NB4 (cell line): Measurements from ENCODE around the gene COL4A2.

Experiments
- MAX ChIP-seq: IDR thresholded peaks from 2 replicates; pipeline ENCODE4 v1.6.1; 2011; ENCODE audit warnings: low read depth, low read length
- MYC ChIP-seq: IDR thresholded peaks from 2 replicates; pipeline ENCODE4 v1.6.1; 2011; ENCODE audit warnings: low read depth, low read length
- POLR2A ChIP-seq: IDR thresholded peaks from 2 replicates; pipeline ENCODE4 v1.6.1; 2011; ENCODE audit warnings: mild to moderate bottlenecking; ENCODE audit not compliant: insufficient read length; ENCODE audit errors: extremely low read depth
- TF ChIP-seq, protein P1 (sequence below): IDR thresholded peaks from one replicate; pipeline ENCODE4 v1.5.1; 2012; ENCODE audit warnings: low read depth, low read length

- TF ChIP-seq, protein P1, sequence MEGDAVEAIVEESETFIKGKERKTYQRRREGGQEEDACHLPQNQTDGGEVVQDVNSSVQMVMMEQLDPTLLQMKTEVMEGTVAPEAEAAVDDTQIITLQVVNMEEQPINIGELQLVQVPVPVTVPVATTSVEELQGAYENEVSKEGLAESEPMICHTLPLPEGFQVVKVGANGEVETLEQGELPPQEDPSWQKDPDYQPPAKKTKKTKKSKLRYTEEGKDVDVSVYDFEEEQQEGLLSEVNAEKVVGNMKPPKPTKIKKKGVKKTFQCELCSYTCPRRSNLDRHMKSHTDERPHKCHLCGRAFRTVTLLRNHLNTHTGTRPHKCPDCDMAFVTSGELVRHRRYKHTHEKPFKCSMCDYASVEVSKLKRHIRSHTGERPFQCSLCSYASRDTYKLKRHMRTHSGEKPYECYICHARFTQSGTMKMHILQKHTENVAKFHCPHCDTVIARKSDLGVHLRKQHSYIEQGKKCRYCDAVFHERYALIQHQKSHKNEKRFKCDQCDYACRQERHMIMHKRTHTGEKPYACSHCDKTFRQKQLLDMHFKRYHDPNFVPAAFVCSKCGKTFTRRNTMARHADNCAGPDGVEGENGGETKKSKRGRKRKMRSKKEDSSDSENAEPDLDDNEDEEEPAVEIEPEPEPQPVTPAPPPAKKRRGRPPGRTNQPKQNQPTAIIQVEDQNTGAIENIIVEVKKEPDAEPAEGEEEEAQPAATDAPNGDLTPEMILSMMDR: no peak
- TF ChIP-seq POLR2A (no peak), MYC (no peak), MAX (no peak)
Measured at GRCh38 chr13:110294622-110295021, 12.5 kb upstream of the COL4A2 start.
